ENCODE results near the gene NPM1.
"Not testable (repeated sequence)": the region's sequence is repeated elsewhere in the genome, so short reads cannot be mapped to it uniquely, and the experiment has no call there.

The NPM1 gene

DNA sequence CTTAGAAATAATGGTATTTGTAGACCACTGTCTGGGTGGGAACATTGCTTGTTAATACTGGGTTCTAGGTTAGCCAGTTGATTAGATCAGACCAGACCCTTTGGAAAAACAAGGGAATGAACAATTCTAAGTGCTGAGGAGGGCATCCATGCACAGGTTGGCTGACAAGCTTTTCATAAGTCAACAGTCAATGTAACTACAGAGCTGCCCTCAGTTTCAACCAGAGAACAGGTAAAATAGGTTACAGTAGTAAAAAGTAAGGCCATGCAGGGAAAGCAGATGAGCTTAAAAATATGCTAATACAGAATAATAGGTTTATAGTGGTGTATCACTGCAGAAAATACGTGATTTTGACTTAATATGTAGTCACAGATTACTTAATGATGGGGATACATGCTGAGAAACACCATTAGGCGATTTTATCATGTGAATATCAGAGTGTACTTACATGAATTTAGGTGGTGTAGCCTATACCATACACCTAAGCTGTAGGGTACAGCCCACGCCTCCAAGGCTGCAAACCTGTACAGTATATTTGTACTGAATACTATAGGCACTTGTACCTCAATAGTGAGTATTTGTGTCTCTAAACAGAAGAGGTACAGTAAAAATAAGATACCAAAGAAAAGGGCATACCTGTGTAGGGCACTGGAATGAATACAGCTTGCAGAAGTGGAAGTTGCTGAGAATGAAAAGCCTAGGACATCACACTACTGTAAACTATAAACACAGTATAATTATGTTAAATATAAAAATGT is 25.7 kb downstream of the NPM1 start:
- no peak for DNase-seq (ENCODE audit: low spot score)

DNA sequence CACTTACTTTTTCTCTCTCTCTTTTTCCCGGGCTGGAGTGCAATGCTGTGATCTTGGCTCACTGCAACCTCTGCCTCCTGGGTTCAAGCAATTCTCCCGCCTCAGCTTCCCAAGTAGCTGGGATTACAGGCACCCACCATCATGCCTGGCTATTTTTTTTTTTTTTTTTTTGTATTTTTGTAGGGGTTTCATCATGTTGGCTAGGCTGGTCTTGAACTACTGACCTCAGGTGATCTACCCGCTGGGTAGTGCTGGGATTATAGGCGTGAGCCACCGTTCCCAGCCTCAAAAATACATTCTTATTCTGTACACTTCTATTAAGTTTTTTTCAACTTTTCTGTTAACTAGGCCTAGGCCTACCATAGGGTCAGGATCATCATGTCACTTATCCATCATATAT is 26.3 kb downstream of the NPM1 start:
- DNase-seq (ENCODE audit: low spot score) = not testable (repeated sequence)

DNA sequence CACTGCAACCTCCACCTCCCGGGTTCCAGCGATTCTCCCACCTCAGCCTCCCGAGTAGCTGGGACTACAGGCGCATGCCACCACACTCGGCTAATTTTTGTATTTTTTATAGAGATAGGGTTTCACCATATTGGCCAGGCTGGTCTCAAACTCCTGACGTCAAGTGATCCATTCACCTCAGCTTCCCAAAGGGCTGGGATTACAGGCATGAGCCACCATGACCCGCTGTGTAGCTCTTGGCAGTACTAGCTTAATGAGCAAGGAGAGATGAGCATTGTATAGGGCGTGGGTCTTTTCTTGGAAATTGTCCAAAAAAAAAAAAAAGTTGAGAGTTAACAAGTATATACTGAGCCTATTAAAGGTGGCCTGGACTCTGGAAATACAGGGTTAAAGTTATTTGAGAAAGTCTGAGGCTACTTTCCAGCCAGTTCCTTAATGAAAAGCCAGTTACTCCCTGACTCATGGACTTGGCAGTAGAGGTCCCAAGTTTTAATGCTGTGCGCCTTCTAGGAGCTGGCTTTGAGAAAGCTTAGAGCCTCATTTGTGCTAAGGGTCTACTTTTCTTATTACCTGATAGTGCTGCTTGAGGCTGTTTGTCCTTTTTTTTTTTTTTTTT is 27.6 kb downstream of the NPM1 start:
- peak; percentile 48 for DNase-seq (ENCODE audit: low spot score)

DNA sequence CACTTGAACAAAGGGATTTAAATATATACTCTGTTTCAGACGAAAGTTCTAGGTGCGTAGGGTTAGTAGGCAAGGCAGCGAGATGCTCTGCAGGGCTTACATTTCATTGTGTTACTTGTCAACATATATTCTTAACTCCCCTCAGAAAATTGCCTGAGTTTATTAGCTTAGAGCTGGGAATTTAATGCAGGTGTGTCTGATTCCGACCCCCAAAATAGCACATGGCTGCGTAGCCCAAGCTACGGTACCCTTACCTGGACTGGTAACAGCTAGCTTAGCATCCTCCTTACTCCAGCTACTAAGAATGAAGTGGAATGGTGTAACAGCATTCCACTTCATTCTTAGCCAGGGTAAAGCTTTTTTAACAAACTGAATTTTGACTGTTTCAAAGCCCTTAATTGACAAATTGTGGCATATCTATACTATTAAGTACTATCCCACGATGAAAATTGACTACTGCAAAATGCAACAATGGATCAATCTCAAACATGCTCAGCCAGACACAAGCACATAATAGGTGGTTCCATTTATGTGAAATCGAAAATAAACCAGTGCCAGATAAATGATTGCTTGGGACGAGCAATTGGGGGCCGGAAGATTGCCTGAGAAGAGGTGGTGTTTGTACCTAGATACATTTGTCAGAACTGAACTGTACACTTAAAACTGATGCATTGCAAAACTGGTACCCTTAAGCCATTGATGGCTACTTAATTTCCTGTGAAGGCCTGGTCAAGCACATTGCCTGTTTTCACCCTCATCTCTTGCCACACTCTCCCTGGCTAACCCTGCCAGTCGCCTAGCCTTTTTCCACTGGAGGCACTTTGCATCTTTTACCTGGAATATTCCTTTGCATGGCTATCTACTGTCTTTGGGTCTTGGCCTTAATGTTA is 28.8 kb downstream of the NPM1 start:
- DNase-seq (ENCODE audit: low spot score) = no peak

DNA sequence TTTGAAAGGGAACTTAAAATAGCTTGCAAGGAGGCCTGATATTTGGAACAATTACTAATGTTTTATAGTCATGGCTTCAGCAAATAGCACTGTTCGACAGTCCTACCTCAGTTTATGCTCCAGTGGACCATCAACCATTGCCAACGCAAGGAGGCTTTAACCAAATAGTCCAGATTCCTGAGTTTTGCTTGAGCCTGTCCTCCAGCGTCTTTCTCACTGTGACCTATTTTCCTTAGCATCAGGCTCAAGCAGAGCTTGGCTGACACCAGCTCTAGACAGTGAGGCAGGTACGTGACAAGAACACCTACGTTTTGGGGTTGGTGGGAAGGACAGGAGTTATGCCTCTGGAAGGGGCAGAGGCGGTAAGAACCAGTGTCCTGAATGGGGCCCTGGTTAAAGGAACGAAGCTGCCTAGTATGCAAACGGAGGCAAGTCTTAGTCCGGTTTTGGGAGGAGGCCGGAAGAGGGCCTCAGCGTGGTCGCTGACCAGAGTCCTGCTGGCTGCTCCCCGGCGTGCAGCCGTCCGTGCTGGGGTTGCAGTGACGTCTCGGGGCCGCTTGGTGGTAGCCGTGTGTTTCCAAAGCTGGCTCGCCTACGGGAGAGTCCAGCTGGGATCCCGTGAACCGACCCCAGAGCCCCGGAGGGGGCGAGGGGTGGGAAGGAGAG is 30.8 kb downstream of the NPM1 start:
- DNase-seq (ENCODE audit: low spot score) = peak; percentile 95

- DNase-seq (ENCODE audit: low spot score) = peak; percentile 67
Observed at GRCh38 chr5:171418982-171419687, 31.5 kb downstream of the NPM1 start, which contains the start of gene FGF18. TSS of gene FGF18 (plus strand) at chr5:171419647. CDS start at chr5:171420200, 553 bp downstream.

GRCh38 chr5:171419688-171420430 is 32.2 kb downstream of the NPM1 start:
- DNase-seq (ENCODE audit: low spot score) = peak; percentile 61

DNA sequence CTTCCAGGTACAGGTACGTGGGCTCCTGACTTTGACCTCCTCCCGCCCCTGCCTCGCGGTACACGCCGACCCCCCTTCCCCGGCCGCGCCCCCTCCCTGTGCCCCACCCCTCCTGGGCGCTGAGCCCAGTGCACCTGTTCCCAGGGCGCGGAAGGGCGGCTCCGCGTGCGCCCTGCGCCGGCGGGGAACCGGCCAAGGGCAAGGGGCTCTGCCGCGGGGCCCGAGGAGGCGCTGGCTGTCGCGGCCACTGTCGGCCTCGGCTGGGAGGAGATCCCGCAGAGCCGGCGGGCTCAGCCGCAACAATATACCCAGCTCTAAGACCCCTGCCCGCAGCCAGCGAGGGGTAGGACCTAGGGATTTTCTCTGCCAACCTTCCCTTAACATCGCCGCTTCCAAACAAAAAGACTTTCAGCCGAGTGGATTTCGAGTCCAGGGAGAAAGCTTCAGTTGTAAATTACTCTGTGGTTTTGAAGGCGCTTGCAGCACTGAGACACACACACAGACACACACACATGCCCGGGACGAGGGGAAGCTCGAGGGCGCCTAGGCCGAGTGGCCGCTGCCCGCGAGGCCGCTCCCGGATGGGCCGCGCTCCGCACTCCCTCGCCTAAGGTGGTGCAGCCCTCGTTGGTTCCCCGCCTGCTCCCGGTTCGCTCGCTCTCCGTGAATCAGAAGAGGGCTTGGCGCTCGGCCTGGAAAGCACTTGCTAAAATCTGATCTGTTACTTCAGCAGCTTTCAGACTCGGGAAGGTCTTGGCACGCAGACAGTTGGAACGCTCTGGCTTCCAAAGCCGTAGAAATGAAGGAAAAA is 33.0 kb downstream of the NPM1 start:
- peak; percentile 84 for DNase-seq (ENCODE audit: low spot score)

DNA sequence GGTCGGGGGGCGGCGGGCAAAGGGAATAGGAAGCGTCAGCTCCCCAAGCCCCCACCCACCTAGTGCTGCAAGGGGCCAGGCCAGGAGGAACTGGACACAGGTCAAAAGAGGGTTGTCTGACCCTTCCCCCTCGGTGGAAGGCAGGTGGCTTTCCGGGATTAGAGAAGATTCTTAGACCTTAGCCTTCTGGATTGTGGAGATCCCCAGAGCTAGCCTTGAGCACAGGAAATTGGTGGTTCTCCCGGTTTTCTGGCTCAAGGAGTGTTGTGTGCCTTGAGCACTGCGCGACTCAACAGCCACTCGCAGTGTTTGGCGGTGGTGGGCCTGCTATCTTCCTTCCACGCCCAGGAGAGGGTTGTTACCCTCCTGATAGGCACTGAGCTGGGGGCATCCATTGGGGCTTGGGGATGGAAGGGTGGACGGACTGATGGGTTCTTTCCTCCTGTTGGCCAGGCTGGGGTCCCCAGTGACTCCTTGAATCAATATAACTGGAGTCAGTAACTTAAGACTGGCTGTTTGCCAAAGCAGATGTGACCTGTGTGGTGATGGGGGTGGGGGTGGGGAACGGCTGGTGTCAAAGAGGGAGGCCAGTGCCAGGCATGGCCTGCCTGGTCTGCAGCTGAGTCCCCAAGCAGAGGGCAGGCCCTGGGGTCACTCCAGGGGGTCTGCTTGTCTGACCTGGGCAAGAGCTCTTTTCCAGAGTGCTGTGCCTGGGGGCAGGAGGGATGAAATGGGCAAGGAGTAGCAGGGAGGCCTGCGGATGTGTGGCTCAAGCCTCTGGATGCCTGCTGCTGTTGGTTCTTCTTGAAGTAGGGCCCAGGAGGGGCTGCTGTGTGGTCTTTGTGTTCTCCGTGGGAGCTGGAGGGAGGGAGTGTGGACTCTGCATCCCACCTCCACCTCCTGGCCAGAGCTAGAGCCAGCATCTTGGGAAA is 33.9 kb downstream of the NPM1 start:
- no peak for DNase-seq (ENCODE audit: low spot score)

DNA sequence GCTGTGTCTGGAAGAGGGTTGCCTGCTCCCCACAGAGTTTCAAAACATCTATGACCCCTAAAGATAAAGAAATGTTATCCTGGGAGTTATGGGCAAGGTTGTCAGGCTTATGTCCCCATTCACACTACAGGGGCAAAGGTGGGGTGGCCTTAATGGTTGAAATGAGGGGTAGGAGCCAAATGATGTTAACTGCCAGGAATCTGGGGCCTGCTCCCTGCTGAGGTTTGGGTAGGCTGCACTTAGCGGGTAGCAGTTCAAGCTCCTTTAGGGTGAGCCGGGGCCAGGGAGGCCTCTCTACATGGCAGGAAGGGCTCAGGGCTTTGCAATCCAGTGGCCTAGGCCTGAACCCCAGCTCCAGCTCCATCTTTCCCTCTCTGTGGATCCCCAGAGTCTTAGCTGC is 34.8 kb downstream of the NPM1 start:
- no peak for DNase-seq (ENCODE audit: low spot score)

- DNase-seq (ENCODE audit: low spot score) = no peak
Observed at GRCh38 chr5:171422902-171423663, 35.4 kb downstream of the NPM1 start.

- no peak for DNase-seq (ENCODE audit: low spot score)
Observed at GRCh38 chr5:171424726-171425125, 37.1 kb downstream of the NPM1 start.

DNA sequence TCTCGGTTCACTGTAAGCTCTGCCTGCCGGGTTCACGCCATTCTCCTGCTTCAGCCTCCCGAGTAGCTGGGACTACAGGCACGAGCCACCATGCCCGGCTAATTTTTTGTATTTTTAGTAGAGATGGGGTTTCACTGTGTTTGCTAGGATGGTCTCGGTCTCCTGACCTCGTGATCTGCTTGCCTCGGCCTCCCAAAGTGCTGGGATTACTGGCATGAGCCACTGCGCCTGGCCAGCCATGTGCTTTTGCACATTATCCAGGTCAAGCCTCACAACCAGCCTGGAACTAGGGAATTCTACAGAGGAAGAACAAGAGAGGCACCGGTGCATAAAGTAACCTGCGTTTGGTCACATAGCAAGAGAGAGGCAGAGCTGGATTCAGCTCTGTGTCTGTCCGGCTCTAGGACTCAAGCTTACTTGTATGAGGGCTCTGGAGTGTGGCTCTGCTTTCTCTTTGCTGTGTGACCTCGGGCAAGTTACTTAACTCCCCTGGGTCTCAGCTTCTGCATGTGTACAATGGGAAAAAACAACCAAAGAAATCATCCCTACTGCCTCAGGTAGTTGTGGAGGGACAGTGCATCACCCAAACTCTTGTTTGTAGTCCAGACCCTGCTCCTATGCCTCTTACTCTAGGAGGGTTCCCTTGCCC is 38.1 kb downstream of the NPM1 start:
- no peak for DNase-seq (ENCODE audit: low spot score)

- DNase-seq (ENCODE audit: low spot score) = no peak
Observed at GRCh38 chr5:171426266-171426665, 38.6 kb downstream of the NPM1 start.

- no peak for DNase-seq (ENCODE audit: low spot score)
Observed at GRCh38 chr5:171426680-171427079, 39.0 kb downstream of the NPM1 start.

GRCh38 chr5:171427318-171428167 is 39.9 kb downstream of the NPM1 start:
- no peak for DNase-seq (ENCODE audit: low spot score)
